Activated CD4-positive, alpha-beta memory T cell treated with anti-CD3 and anti-CD28 coated beads for 36 hours (primary cell): ENCODE data around the gene TMBIM4. TPM values are rescaled to one million over a fixed set of nuclear protein-coding genes. Genes with fewer than 3 reads are reported as not detected.

ENCODE experiments used
- total RNA-seq, 2 experiments: library from RNA; stranded (reverse); gene quantifications; one replicate each; pipeline ENCODE4 v1.2.3, GENCODE V29; 2021

The TMBIM4 gene
- total RNA-seq, 2 experiments from 2014 or later, result 63.7 to 66.7 TPM

Other genes starting within 250 kb of the TMBIM4 start
- 10 to 100 TPM; 29.1 to 31.2 TPM for gene LLPH, start 39.2 kb downstream of the TMBIM4 start, total RNA-seq
- gene IRAK3, start 19.2 kb upstream of the TMBIM4 start, total RNA-seq, result under 1 TPM; 0.45 to 0.46 TPM
- gene HELB, start 132.5 kb upstream of the TMBIM4 start, total RNA-seq, result 10 to 100 TPM; 20.8 to 21.8 TPM